OCI-LY7 (cell line): ENCODE measurements around the gene ADCY5.

Source experiments
- EZH2phosphoT487 ChIP-seq: fragments of 200-600 bp; sonication (generic); IDR thresholded peaks from 2 replicates; pipeline ENCODE4 v1.6.1; 2018; ENCODE audit warnings: low read depth, borderline replicate concordance, mild to moderate bottlenecking, mixed run types, antibody characterized with exemption, low read length, moderate library complexity, mixed read lengths
- TF ChIP-seq, protein P1 (sequence below): fragments of 200-600 bp; sonication (generic); conservative IDR thresholded peaks from 2 replicates; pipeline ENCODE4 v1.5.1; 2014; ENCODE audit warnings: mild to moderate bottlenecking, antibody characterized with exemption, low read length, moderate library complexity, mixed read lengths

DNA sequence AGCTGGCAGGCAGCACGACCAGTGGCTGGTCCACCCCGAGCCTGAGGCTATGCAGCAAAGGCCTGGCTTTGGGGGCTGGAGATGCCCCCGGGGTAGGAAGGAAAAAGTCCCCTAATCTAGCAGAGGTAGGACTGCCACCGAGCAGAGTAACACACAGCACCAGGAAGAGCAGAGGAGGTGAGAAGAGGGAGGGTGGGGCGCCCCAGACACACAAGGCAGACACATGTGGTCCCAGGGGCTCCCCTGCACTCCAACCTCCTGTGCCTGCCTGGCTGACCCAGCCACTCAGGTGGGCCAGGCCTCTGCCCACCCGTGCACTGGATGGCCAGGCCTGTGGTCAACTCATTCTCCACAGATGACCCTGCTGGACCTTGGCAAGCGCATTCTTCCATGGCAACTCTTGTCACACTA lies 112.4 kb downstream of the ADCY5 start:
- TF ChIP-seq, protein P1, sequence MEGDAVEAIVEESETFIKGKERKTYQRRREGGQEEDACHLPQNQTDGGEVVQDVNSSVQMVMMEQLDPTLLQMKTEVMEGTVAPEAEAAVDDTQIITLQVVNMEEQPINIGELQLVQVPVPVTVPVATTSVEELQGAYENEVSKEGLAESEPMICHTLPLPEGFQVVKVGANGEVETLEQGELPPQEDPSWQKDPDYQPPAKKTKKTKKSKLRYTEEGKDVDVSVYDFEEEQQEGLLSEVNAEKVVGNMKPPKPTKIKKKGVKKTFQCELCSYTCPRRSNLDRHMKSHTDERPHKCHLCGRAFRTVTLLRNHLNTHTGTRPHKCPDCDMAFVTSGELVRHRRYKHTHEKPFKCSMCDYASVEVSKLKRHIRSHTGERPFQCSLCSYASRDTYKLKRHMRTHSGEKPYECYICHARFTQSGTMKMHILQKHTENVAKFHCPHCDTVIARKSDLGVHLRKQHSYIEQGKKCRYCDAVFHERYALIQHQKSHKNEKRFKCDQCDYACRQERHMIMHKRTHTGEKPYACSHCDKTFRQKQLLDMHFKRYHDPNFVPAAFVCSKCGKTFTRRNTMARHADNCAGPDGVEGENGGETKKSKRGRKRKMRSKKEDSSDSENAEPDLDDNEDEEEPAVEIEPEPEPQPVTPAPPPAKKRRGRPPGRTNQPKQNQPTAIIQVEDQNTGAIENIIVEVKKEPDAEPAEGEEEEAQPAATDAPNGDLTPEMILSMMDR: no peak
- TF ChIP-seq EZH2phosphoT487: no peak
